Gastroesophageal sphincter (tissue), 4 donors: ENCODE data around the gene AMPD2. TPM values are rescaled to one million over a fixed set of nuclear protein-coding genes. Genes with fewer than 3 reads are reported as not detected.

Experiments used
- ATAC-seq: fragments of 150-250 bp; one replicate; pipeline ENCODE4 v1.9.1; 2016; ENCODE audit warnings: mild to moderate bottlenecking, moderate library complexity
- H3K27ac ChIP-seq, 4 donors: fragments of 200-600 bp; sonication (generic) in 3 of 4; 1 replicate in 3 of 4; 2 replicates in 1 of 4; pipeline ENCODE4 v1.5.1; 2016 to 2019
- H3K27me3 ChIP-seq: fragments of 200-600 bp; sonication (generic); one replicate; pipeline ENCODE4 v1.5.1; 2019
- H3K36me3 ChIP-seq, 2 donors: fragments of 200-600 bp; sonication (generic); one replicate each; pipeline ENCODE4 v1.5.1; 2019; ENCODE audit warnings: control low read depth in 1 of 2
- H3K4me1 ChIP-seq, 3 donors: fragments of 200-600 bp; sonication (generic); 1 replicate in 2 of 3; 2 replicates in 1 of 3; pipeline ENCODE4 v1.5.1; 2016 to 2019; ENCODE audit warnings: control low read depth in 2 of 3
- H3K4me3 ChIP-seq, 2 donors: fragments of 200-600 bp; sonication (generic); one replicate each; pipeline ENCODE4 v1.5.1; 2019; ENCODE audit warnings: mild to moderate bottlenecking in 1 of 2, moderate library complexity in 1 of 2
- H3K9me3 ChIP-seq, 3 donors: fragments of 200-600 bp; sonication (generic); one replicate each; pipeline ENCODE4 v1.5.1; 2017 to 2019; ENCODE audit warnings: control low read depth in 2 of 3
- EP300 ChIP-seq: sonication (generic); formaldehyde crosslinking; IDR thresholded peaks from one replicate; pipeline ENCODE4 v1.6.1; 2017; ENCODE audit warnings: antibody characterized with exemption, mild to moderate bottlenecking
- POLR2A ChIP-seq, 2 donors: fragments of 450-650 bp; IDR thresholded peaks; one replicate each; pipeline ENCODE4 v1.6.1; 2017; ENCODE audit warnings: antibody characterized with exemption in 2 of 2, mild to moderate bottlenecking in 2 of 2, moderate library complexity in 1 of 2
- POLR2AphosphoS5 ChIP-seq: sonication (generic); formaldehyde crosslinking; IDR thresholded peaks from one replicate; pipeline ENCODE4 v1.6.1; 2017; ENCODE audit warnings: antibody characterized with exemption
- WGBS, 2 donors: methylation state at CpG; one replicate each; pipeline ENCODE4 v1.1.5; 2018; ENCODE audit warnings: low coverage in 1 of 2; 5-methylcytosine and 5-hydroxymethylcytosine counted together
- total RNA-seq, 4 donors: library from RNA; depleted of rRNA; stranded (reverse); fragments of >200 nt; gene quantifications; one replicate each; pipeline ENCODE4 v1.1.0, GENCODE V29; 2016
- TF ChIP-seq, protein P1 (sequence below), 4 experiments: fragments of 200-600 bp in 2 of 4; fragments of 450-650 bp in 2 of 4; sonication (generic) in 1 of 4; IDR thresholded peaks; one replicate each; pipeline ENCODE4 v1.5.1; 2017 to 2019; ENCODE audit warnings: antibody characterized with exemption in 4 of 4, mild to moderate bottlenecking in 2 of 4, moderate library complexity in 2 of 4

Gene AMPD2
- total RNA-seq, 4 donors from 2014 or later = 28.9 to 38.0 (median 35.6) TPM

DNA sequence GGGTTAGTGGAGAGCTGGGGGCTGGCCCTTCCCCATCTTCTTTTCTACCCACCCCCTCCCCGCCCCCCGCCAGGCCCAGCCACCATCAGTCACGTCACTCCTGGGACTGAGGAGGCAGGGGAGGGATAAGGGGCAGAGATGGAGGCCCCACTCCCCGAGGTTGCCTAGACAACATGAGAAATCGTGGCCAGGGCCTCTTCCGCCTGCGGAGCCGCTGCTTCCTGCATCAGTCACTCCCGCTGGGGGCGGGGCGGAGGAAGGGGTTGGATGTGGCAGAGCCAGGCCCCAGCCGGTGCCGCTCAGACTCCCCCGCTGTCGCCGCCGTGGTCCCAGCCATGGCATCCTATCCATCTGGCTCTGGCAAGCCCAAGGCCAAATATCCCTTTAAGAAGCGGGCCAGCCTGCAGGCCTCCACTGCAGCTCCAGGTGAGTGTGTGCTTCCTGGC lies 1.2 kb downstream of the AMPD2 start:
- peaks cover 0 to 6% of the 10 kb centered on the region in 2 donors for H3K36me3 ChIP-seq
- peak overlapping the region; percentile 17 to 85 (median 82) for H3K27ac ChIP-seq
- peak overlapping the region; percentile 37 to 66 for H3K4me3 ChIP-seq
- WGBS, 2 donors = no CpG with 5 or more reads among the region's 18 CpGs
- H3K4me1 ChIP-seq = peaks cover 0 to 71% (median 37%) of the 10 kb centered on the region in 3 donors
- ATAC-seq = peak; percentile 86
- no peaks in the 10 kb centered on the region for H3K27me3 ChIP-seq
- H3K9me3 ChIP-seq = no peaks in the 10 kb centered on the region
- peak; percentile 27 for TF ChIP-seq POLR2AphosphoS5
- TF ChIP-seq, protein P1, sequence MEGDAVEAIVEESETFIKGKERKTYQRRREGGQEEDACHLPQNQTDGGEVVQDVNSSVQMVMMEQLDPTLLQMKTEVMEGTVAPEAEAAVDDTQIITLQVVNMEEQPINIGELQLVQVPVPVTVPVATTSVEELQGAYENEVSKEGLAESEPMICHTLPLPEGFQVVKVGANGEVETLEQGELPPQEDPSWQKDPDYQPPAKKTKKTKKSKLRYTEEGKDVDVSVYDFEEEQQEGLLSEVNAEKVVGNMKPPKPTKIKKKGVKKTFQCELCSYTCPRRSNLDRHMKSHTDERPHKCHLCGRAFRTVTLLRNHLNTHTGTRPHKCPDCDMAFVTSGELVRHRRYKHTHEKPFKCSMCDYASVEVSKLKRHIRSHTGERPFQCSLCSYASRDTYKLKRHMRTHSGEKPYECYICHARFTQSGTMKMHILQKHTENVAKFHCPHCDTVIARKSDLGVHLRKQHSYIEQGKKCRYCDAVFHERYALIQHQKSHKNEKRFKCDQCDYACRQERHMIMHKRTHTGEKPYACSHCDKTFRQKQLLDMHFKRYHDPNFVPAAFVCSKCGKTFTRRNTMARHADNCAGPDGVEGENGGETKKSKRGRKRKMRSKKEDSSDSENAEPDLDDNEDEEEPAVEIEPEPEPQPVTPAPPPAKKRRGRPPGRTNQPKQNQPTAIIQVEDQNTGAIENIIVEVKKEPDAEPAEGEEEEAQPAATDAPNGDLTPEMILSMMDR (IDR thresholded peaks at IDR 0.05) = no peak
- TF ChIP-seq POLR2A (IDR thresholded peaks at IDR 0.05) = no peak
- TF ChIP-seq EP300 = no peak

DNA sequence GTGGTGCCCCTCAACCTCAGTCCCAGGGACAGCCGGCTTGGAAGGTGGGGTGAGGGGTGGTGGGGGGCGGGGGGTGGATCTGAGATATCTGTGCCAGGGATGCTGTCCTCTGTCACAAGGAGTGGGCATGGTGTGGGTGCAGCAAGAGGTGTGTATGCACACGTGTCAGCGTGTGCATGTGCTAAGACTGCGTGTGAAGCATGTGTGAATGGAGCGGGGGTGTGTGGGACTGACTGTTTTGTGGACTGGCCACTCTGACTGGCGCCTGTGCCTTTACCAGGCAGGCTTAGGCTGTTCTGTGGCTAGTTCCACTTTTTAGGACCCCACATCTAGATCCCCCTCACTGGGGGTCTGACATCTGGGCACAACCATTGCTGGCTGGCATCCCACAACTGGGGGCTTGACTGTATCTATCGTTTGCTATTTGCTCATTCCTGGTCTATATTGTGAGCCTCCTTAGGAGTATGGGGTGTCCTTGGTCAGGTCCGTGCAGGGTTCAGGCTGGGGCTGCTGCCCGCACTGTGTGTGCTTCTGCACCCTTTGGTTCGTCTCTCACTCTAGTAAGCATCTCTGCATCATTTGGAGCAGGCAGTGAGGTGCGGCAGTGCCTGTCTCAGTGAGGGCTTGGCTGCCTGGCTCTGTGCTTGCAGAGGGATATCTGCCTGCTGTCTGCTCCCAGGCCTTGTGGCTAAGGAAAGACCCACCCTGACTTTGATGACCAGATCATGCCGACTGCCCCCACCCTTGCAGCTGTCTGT lies 1.9 kb downstream of the AMPD2 start:
- Histone ChIP-seq H3K27me3 (no peaks in the 10 kb centered on the region), H3K36me3 (peaks cover 0 to 13% of the 10 kb centered on the region in 2 donors), H3K4me1 (peaks cover 0 to 71% (median 37%) of the 10 kb centered on the region in 3 donors), H3K9me3 (no peaks in the 10 kb centered on the region), H3K27ac (peak overlapping the region in 3 of 4 donors; percentile 78 to 85 (median 85)), H3K4me3 (peak overlapping the region; percentile 37 to 66)
- no peak for TF ChIP-seq EP300
- TF ChIP-seq, protein P1 (IDR thresholded peaks at IDR 0.05) = no peak
- TF ChIP-seq POLR2AphosphoS5 = no peak
- TF ChIP-seq POLR2A (IDR thresholded peaks at IDR 0.05) = no peak
- 16 to 53% methylated on average over 2 to 3 of the region's 13 CpGs for WGBS, 2 donors
- ATAC-seq = no peak

DNA sequence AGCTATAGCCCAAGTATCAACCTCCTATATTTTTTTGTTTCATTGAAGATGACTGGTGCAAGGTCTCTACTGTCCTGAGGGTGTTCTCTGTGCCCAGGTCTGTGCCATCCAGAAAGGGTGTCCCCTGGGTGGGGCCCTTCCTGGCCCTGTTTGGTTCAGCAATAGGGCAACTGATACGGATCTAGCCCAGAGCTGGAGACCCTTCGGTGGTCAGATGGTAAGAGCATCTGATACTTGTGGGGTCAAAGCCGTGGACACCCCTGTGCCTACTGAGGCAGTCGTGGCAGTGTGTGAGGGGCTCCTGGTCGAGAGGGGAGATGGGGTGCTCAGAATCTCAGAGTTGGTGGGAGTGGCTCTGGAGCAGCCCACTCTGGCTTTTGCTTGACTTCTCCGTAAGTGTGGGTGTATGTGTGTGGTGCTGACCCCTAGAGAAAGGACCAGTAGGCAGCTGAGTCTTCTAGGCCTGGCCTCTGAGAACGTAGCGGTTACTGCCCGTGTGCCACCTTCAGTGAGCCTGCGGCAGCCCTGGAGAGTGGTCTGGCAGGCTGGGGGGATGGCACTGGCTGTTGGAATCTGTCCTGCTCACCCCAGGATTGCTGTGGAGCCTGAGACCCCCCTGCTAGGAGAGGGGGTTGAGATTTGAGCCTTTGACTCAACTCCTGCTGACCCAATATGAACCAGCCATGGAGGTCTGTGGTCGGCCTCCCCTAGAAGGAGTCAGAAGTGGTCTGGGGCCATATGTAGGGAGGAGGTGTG lies 2.7 kb downstream of the AMPD2 start:
- Histone ChIP-seq H3K4me3 (peak overlapping the region in 1 of 2 donors; percentile 66), H3K27me3 (no peaks in the 10 kb centered on the region), H3K9me3 (no peaks in the 10 kb centered on the region), H3K36me3 (peaks cover 0 to 20% of the 10 kb centered on the region in 2 donors), H3K27ac (peak overlapping the region in 2 of 4 donors; percentile 14 to 85), H3K4me1 (peaks cover 0 to 71% (median 37%) of the 10 kb centered on the region in 3 donors)
- WGBS, 2 donors = 72 to 100% methylated on average over 3 to 5 of the region's 11 CpGs
- TF ChIP-seq, protein P1 (IDR thresholded peaks at IDR 0.05) = no peak
- no peak for TF ChIP-seq POLR2AphosphoS5
- no peak for TF ChIP-seq EP300
- no peak for TF ChIP-seq POLR2A (IDR thresholded peaks at IDR 0.05)
- ATAC-seq = no peak

DNA sequence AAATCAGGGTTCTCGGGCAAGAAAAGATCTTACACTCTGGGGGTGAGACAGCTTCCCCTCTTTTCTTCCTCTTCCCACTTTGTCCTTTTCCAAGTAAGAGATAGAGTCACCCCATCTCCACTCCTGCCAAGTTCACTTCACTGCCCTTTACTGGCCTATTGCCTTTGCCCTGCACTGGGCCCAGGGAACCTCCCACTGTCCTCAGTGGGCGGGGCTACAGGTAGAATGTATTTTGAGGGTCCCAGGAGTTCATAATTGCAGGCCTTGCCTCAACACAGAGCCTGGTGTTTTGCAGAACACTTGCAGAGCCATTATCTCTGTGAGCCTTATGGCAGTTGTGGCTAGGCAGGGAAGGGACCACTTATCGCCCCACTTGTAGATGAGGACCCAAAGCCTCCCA lies 3.3 kb downstream of the AMPD2 start:
- no peaks in the 10 kb centered on the region for H3K9me3 ChIP-seq
- peaks cover 0 to 26% of the 10 kb centered on the region in 2 donors for H3K36me3 ChIP-seq
- TF ChIP-seq, protein P1 (IDR thresholded peaks at IDR 0.05) = no peak
- TF ChIP-seq POLR2AphosphoS5 = no peak
- no peak for TF ChIP-seq EP300
- TF ChIP-seq POLR2A (IDR thresholded peaks at IDR 0.05) = no peak
- 100% methylated on average over 1 of the region's 3 CpGs; no CpG with 5 or more reads in 1 of the 2 donors for WGBS, 2 donors
- no peak overlapping the region for H3K4me3 ChIP-seq
- ATAC-seq = no peak
- H3K27me3 ChIP-seq = no peaks in the 10 kb centered on the region
- peaks cover 0 to 71% (median 37%) of the 10 kb centered on the region in 3 donors for H3K4me1 ChIP-seq
- peak overlapping the region in 1 of 4 donors; percentile 3 for H3K27ac ChIP-seq
